H1 (cell line): ENCODE data around the gene ANKRD26. TPM values are rescaled to one million over a fixed set of nuclear protein-coding genes. Genes with fewer than 3 reads are reported as not detected.

Experiments
- CTCF ChIA-PET: fragments of 300-600 bp; sonication (Branson Sonifier 250); formaldehyde crosslinking; loops from one replicate; lab custom pipeline; 2021; ENCODE audit not compliant: partially characterized antibody; lab: Charles Lee
- POLR2A ChIA-PET: fragments of 300-600 bp; sonication (Branson Sonifier 250); formaldehyde crosslinking; loops from one replicate; lab custom pipeline; 2021; ENCODE audit warnings: inconsistent platforms; ENCODE audit not compliant: partially characterized antibody; lab: Charles Lee
- DNase-seq, 2 experiments: peaks; one replicate each; pipeline versions ENCODE4 v3.0.0 to v3.0.0-alpha.2; 2010 to 2022; ENCODE audit warnings: low spot score in 2 of 2, low read depth in 1 of 2, mixed read lengths in 1 of 2
- FAIRE-seq: peaks from 2 replicates; lab custom pipeline; 2011; peaks lifted over from hg19 to GRCh38; lab: Jason Lieb, UNC
- H2AFZ ChIP-seq: 2 replicates; pipeline ENCODE4 v1.8.1; 2012; ENCODE audit warnings: low read length, inconsistent platforms
- H2AK5ac ChIP-seq: 2 replicates; pipeline ENCODE4 v1.6.1; 2013; ENCODE audit warnings: low read depth, low read length
- H2BK120ac ChIP-seq: replicated peaks from 2 replicates; pipeline ENCODE3; 2013; ENCODE audit warnings: low read depth, low read length, inconsistent platforms
- H2BK12ac ChIP-seq: 2 replicates; pipeline ENCODE4 v1.6.1; 2013; ENCODE audit warnings: low read depth, low read length
- H2BK15ac ChIP-seq: 2 replicates; pipeline ENCODE4 v1.6.1; 2013; ENCODE audit warnings: low read length
- H2BK20ac ChIP-seq: 2 replicates; pipeline ENCODE4 v1.6.1; 2013; ENCODE audit warnings: low read length
- H2BK5ac ChIP-seq: 2 replicates; pipeline ENCODE4 v1.6.1; 2013; ENCODE audit warnings: low read depth, low read length
- H3K14ac ChIP-seq: 2 replicates; pipeline ENCODE4 v1.6.1; 2013; ENCODE audit warnings: inconsistent platforms; ENCODE audit not compliant: insufficient read length
- H3K18ac ChIP-seq: 2 replicates; pipeline ENCODE4 v1.6.1; 2013; ENCODE audit warnings: low read length; ENCODE audit errors: extremely low read depth
- H3K23ac ChIP-seq: 2 replicates; pipeline ENCODE4 v1.6.1; 2013; ENCODE audit warnings: inconsistent platforms; ENCODE audit not compliant: insufficient read length
- H3K23me2 ChIP-seq: 2 replicates; pipeline ENCODE4 v1.6.1; 2013; ENCODE audit warnings: low read depth, low read length
- H3K27ac ChIP-seq: 2 replicates; pipeline ENCODE4 v1.6.1; 2011; ENCODE audit warnings: low read depth, low read length, inconsistent platforms
- H3K27me3 ChIP-seq, 4 experiments: replicated peaks in 1 of 4; 1 replicate in 1 of 4; 2 replicates in 3 of 4; pipeline versions ENCODE4 v1.6.1 to v1.8.1; 2011 to 2013; ENCODE audit warnings: low read length in 3 of 4, mild to moderate bottlenecking in 3 of 4, inconsistent platforms in 2 of 4, mixed read lengths in 2 of 4, moderate library complexity in 1 of 4; ENCODE audit not compliant: control insufficient read depth in 3 of 4, insufficient read depth in 3 of 4; ENCODE audit errors: extremely low read depth in 1 of 4
- H3K36me3 ChIP-seq, 4 experiments: 2 replicates each; pipeline versions ENCODE4 v1.6.1 to v1.8.1; 2011 to 2013; ENCODE audit warnings: mild to moderate bottlenecking in 4 of 4, low read length in 3 of 4, moderate library complexity in 2 of 4, control low read depth in 1 of 4, inconsistent platforms in 1 of 4; ENCODE audit not compliant: insufficient read depth in 4 of 4, control insufficient read depth in 2 of 4
- H3K4ac ChIP-seq: replicated peaks from 2 replicates; pipeline ENCODE3; 2013; ENCODE audit warnings: low read length, low read depth, mixed read lengths, inconsistent platforms; ENCODE audit not compliant: insufficient read length
- H3K4me1 ChIP-seq, 4 experiments: replicated peaks in 1 of 4; 1 replicate in 1 of 4; 2 replicates in 3 of 4; pipeline versions ENCODE4 v1.6.1 to v1.8.1; 2011 to 2013; ENCODE audit warnings: low read length in 3 of 4, inconsistent platforms in 2 of 4, mixed read lengths in 1 of 4; ENCODE audit not compliant: insufficient read depth in 4 of 4, control insufficient read depth in 3 of 4
- H3K4me2 ChIP-seq, 2 experiments: 2 replicates each; pipeline versions ENCODE4 v1.6.1 to v1.8.1; 2011 to 2013; ENCODE audit warnings: low read depth in 2 of 2, low read length in 2 of 2, control low read depth in 1 of 2, inconsistent platforms in 1 of 2, mild to moderate bottlenecking in 1 of 2; ENCODE audit not compliant: insufficient read depth in 1 of 2
- H3K4me3 ChIP-seq, 4 experiments: fragments of 200-600, 300-600 bp in 1 of 4; sonication (generic), shearing (Covaris generic), sonication (Bioruptor Twin) in 1 of 4; 2 replicates each; pipeline versions ENCODE4 v1.5.1 to v1.8.1; 2011 to 2016; ENCODE audit warnings: low read length in 4 of 4, low read depth in 3 of 4, control low read depth in 2 of 4, inconsistent platforms in 2 of 4, mild to moderate bottlenecking in 2 of 4, mixed read lengths in 1 of 4, moderate library complexity in 1 of 4; ENCODE audit not compliant: insufficient read depth in 2 of 4; ENCODE audit errors: extremely low read depth in 1 of 4
- H3K56ac ChIP-seq: replicated peaks from 2 replicates; pipeline ENCODE3; 2013; ENCODE audit warnings: low read depth, mild to moderate bottlenecking, mixed read lengths, low read length, inconsistent platforms; ENCODE audit not compliant: insufficient read length
- H3K79me1 ChIP-seq: 2 replicates; pipeline ENCODE4 v1.6.1; 2013; ENCODE audit warnings: low read depth, low read length, control low read depth
- H3K79me2 ChIP-seq, 2 experiments: 2 replicates each; pipeline versions ENCODE4 v1.6.1 to v1.8.1; 2012 to 2013; ENCODE audit warnings: low read length in 2 of 2, mild to moderate bottlenecking in 2 of 2, inconsistent platforms in 1 of 2; ENCODE audit not compliant: insufficient read depth in 2 of 2, control insufficient read depth in 1 of 2
- H3K9ac ChIP-seq, 4 experiments: replicated peaks in 1 of 4; 1 replicate in 1 of 4; 2 replicates in 3 of 4; pipeline versions ENCODE4 v1.6.1 to v1.8.1; 2011 to 2013; ENCODE audit warnings: low read depth in 3 of 4, low read length in 3 of 4, control low read depth in 2 of 4, mild to moderate bottlenecking in 2 of 4, moderate library complexity in 2 of 4, inconsistent platforms in 1 of 4; ENCODE audit errors: extremely low read depth in 1 of 4
- H3K9me3 ChIP-seq, 2 experiments: 2 replicates each; pipeline versions ENCODE4 v1.6.1 to v1.8.1; 2012 to 2013; ENCODE audit warnings: mild to moderate bottlenecking in 2 of 2, moderate library complexity in 2 of 2, control low read depth in 1 of 2, inconsistent platforms in 1 of 2, low read depth in 1 of 2, low read length in 1 of 2, mixed read lengths in 1 of 2; ENCODE audit not compliant: insufficient read depth in 2 of 2
- H4K20me1 ChIP-seq, 2 experiments: replicated peaks in 1 of 2; 2 replicates each; pipeline versions ENCODE3 to v1.8.1; 2011 to 2013; ENCODE audit warnings: inconsistent platforms in 2 of 2, low read length in 2 of 2, mild to moderate bottlenecking in 1 of 2; ENCODE audit not compliant: insufficient read depth in 2 of 2, control insufficient read depth in 1 of 2
- H4K5ac ChIP-seq: 2 replicates; pipeline ENCODE4 v1.6.1; 2013; ENCODE audit warnings: low read length, low read depth, mixed read lengths, inconsistent platforms; ENCODE audit not compliant: insufficient read length
- H4K8ac ChIP-seq: 2 replicates; pipeline ENCODE4 v1.8.0; 2013; ENCODE audit warnings: mild to moderate bottlenecking, moderate library complexity, low read length, inconsistent platforms; ENCODE audit not compliant: insufficient read depth; ENCODE audit errors: extremely low read depth
- H4K91ac ChIP-seq: replicated peaks from 2 replicates; pipeline ENCODE3; 2013; ENCODE audit warnings: low read length, mixed read lengths, inconsistent platforms; ENCODE audit not compliant: insufficient read length
- CHD2 ChIP-seq: IDR thresholded peaks from 2 replicates; pipeline ENCODE4 v1.6.1; 2012; ENCODE audit warnings: low read length, improper control_type of control experiment
- FOSL1 ChIP-seq: IDR thresholded peaks from 2 replicates; pipeline ENCODE4 v1.6.1; 2011; ENCODE audit warnings: mild to moderate bottlenecking, low read depth, low read length, moderate library complexity; ENCODE audit not compliant: insufficient read depth
- HDAC2 ChIP-seq, 2 experiments: fragments of 300-600 bp in 1 of 2; sonication (generic) in 1 of 2; IDR thresholded peaks; 2 replicates each; pipeline ENCODE4 v1.6.1; 2011 to 2012; ENCODE audit warnings: low read depth in 2 of 2, low read length in 2 of 2, mild to moderate bottlenecking in 2 of 2, moderate library complexity in 2 of 2, borderline replicate concordance in 1 of 2, inconsistent platforms in 1 of 2
- HDAC6 ChIP-seq: IDR thresholded peaks from one replicate; pipeline ENCODE4 v1.7.1; 2012; ENCODE audit warnings: low read depth, mild to moderate bottlenecking, inconsistent platforms, low read length, moderate library complexity
- JUND ChIP-seq: IDR thresholded peaks from 2 replicates; pipeline ENCODE4 v1.6.1; 2011; ENCODE audit warnings: mild to moderate bottlenecking, improper control_type of control experiment, low read length
- NRF1 ChIP-seq: IDR thresholded peaks from 2 replicates; pipeline ENCODE4 v1.6.1; 2011; ENCODE audit warnings: mild to moderate bottlenecking, low read depth, low read length, improper control_type of control experiment
- POLR2A ChIP-seq, 2 experiments: IDR thresholded peaks; 1 replicate in 1 of 2; 2 replicates in 1 of 2; pipeline ENCODE4 v1.6.1; 2011; ENCODE audit warnings: low read depth in 2 of 2, low read length in 2 of 2, mild to moderate bottlenecking in 2 of 2; ENCODE audit errors: control extremely low read depth in 1 of 2
- SIN3A ChIP-seq, 2 experiments: IDR thresholded peaks in 1 of 2; conservative IDR thresholded peaks in 1 of 2; 2 replicates each; pipeline ENCODE4 v1.6.1; 2011 to 2012; ENCODE audit warnings: low read length in 2 of 2, improper control_type of control experiment in 1 of 2, low read depth in 1 of 2, mild to moderate bottlenecking in 1 of 2
- SRF ChIP-seq: IDR thresholded peaks from 2 replicates; pipeline ENCODE4 v1.6.1; 2011; ENCODE audit warnings: mild to moderate bottlenecking, low read depth, low read length, moderate library complexity
- TEAD4 ChIP-seq: IDR thresholded peaks from 2 replicates; pipeline ENCODE4 v1.6.1; 2012; ENCODE audit warnings: low read depth, low read length, inconsistent platforms, mixed read lengths
- WGBS, 2 experiments: shearing (Covaris generic) in 1 of 2; methylation state at CpG; one replicate each; pipeline versions ENCODE4 v1.1.6 to v1.1.7; 2013 to 2015; ENCODE audit warnings: low lambda C conversion rate in 2 of 2, mixed read lengths in 2 of 2, inconsistent platforms in 1 of 2, low coverage in 1 of 2, missing lambda C conversion rate in 1 of 2; ENCODE audit not compliant: insufficient replicate concordance in 2 of 2, insufficient coverage in 1 of 2, insufficient read length in 1 of 2; ENCODE audit errors: extremely low coverage in 1 of 2, missing lambda C conversion rate in 1 of 2; 5-methylcytosine and 5-hydroxymethylcytosine counted together
- polyA plus RNA-seq, 7 experiments: library from polyadenylated mRNA; depleted of rRNA in 3 of 7; stranded (reverse) in 5 of 7; unstranded in 2 of 7; fragments of >200 nt in 5 of 7; fragments of 200-250 nt in 2 of 7; gene quantifications; 1 replicate in 5 of 7; 2 replicates in 1 of 7; 4 replicates in 1 of 7; pipeline versions ENCODE4 v1.2.1 to v1.2.3, GENCODE V29; 2011 to 2013; ENCODE audit warnings: missing spikeins in 2 of 7, mixed read lengths in 2 of 7
- total RNA-seq: library from RNA; stranded (reverse); fragmentation: NEBNext Ultra II Directional; extraction: Animal tissue kit (Norgen Biotek cat#: 25700); gene quantifications from 2 replicates; pipeline ENCODE4 v1.2.1, GENCODE V29; 2021

Gene ANKRD26
- total and polyA plus RNA-seq, 2 of the 8 experiments (the other 6 are each of a cell fraction or from before 2014, with no cell fraction given): 1.3 to 8.8 TPM

DNA sequence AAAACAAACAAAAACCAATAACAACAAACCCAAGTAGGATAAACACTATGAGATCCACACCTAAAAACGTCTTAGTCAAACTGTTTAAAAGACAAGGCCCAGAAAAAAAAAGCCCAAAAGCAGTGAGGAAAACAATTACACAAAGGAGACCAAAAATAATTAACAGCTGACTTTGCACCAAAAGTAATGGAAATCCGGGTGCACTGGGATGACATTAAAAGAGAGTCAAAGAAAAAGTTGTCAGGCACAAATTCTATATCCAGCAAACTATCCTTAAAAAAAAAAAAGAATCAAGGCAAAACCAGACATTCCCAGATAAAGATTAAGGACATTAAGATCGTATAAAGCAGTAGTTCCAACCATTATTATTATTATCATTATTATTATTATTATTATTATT lies 7.9 kb upstream of the ANKRD26 start:
- Histone ChIP-seq H3K14ac (no peak overlapping the region), H2AFZ (no peak overlapping the region), H2BK12ac (no peak overlapping the region), H3K79me2 (no peaks in the 10 kb centered on the region), H2BK5ac (no peak overlapping the region), H3K4me1 (no peaks in the 10 kb centered on the region; a peak in 1 of 7 replicates), H3K9me3 (peaks cover 0 to 3% of the 10 kb centered on the region in 2 experiments; a peak in 1 of 4 replicates), H4K91ac (no peak overlapping the region), H3K56ac (no peak overlapping the region), H2BK15ac (no peak overlapping the region), H3K36me3 (peaks cover 2 to 41% (median 18%) of the 10 kb centered on the region in 4 experiments; a peak in 6 of 8 replicates), H3K4ac (no peak overlapping the region), H2AK5ac (no peak overlapping the region), H3K23me2 (no peaks in the 10 kb centered on the region), H2BK120ac (no peak overlapping the region), H3K4me3 (no peak overlapping the region), H3K18ac (no peak overlapping the region), H3K79me1 (no peaks in the 10 kb centered on the region), H3K27ac (no peak overlapping the region), H4K5ac (no peak overlapping the region), H3K27me3 (no peaks in the 10 kb centered on the region), H3K23ac (no peak overlapping the region), H3K9ac (no peak overlapping the region), H4K20me1 (peaks cover 0 to 5% of the 10 kb centered on the region in 2 experiments), H4K8ac (no peak overlapping the region), H2BK20ac (no peak overlapping the region), H3K4me2 (no peak overlapping the region)
- ChIA-PET POLR2A (interaction anchor here (1.4 kb wide), 1 partner anchor 46 kb away, joined by 5 read pairs; the partner anchor contains the start of gene YME1L1), CTCF (no interaction called here)
- 85% methylated on average over 3 of the region's 3 CpGs; no CpG with 5 or more reads in 1 of the 2 experiments for WGBS, 2 experiments
- DNase-seq: no peak
- no peak for TF ChIP-seq CHD2
- TF ChIP-seq NRF1: no peak
- no peak for TF ChIP-seq SIN3A (conservative IDR thresholded peaks at IDR 0.05 in 1 of 2, IDR thresholded peaks at IDR 0.05 in 1 of 2; ENCODE audit: low read depth in 1 of 2, low read length in 2 of 2)
- no peak for TF ChIP-seq HDAC6
- no peak for TF ChIP-seq JUND
- no peak for TF ChIP-seq SRF
- TF ChIP-seq TEAD4: no peak
- no peak for TF ChIP-seq HDAC2 (IDR thresholded peaks at IDR 0.05; ENCODE audit: borderline replicate concordance in 1 of 2, low read depth in 2 of 2, low read length in 2 of 2)
- TF ChIP-seq POLR2A (IDR thresholded peaks at IDR 0.05; ENCODE audit: control extremely low read depth in 1 of 2, low read depth in 2 of 2, low read length in 2 of 2): no peak
- no peak for TF ChIP-seq FOSL1
- no peak for FAIRE-seq
